SU-DHL-6 (cell line): ENCODE measurements around the gene CHAT.

Source experiments
- H2AFZ ChIP-seq: fragments of 200-600 bp; sonication (generic); 2 replicates; pipeline ENCODE4 v1.6.1; 2014; ENCODE audit warnings: low read depth, mild to moderate bottlenecking, moderate library complexity, mixed read lengths, antibody characterized with exemption, low read length; ENCODE audit not compliant: severe bottlenecking
- H3F3A ChIP-seq: fragments of 200-600 bp; shearing (Covaris generic); 2 replicates; pipeline ENCODE4 v1.6.0; 2016; ENCODE audit warnings: antibody characterized with exemption, mild to moderate bottlenecking; ENCODE audit not compliant: insufficient read depth
- H3K27ac ChIP-seq: fragments of 200-600 bp; sonication (generic); 2 replicates; pipeline ENCODE4 v1.5.1; 2016; ENCODE audit warnings: low read depth, mild to moderate bottlenecking, low read length, moderate library complexity, mixed read lengths
- H3K27me3 ChIP-seq: fragments of 200-600 bp; sonication (generic), shearing (Covaris generic); 2 replicates; pipeline ENCODE4 v1.6.0; 2014; ENCODE audit warnings: mild to moderate bottlenecking, low read length
- H3K36me3 ChIP-seq: fragments of 200-600 bp; sonication (generic); 2 replicates; pipeline ENCODE4 v1.6.1; 2014; ENCODE audit warnings: mild to moderate bottlenecking, low read length, mixed read lengths
- H3K4me2 ChIP-seq: fragments of 300-600, 200-600 bp; shearing (Covaris generic), sonication (generic); 2 replicates; pipeline ENCODE4 v1.6.0; 2014; ENCODE audit warnings: low read length, low read depth, mild to moderate bottlenecking; ENCODE audit not compliant: poor library complexity, severe bottlenecking
- H3K4me3 ChIP-seq: fragments of 200-600 bp; sonication (generic); 2 replicates; pipeline ENCODE4 v1.5.1; 2014; ENCODE audit warnings: antibody characterized with exemption, low read length, mild to moderate bottlenecking, mixed read lengths; ENCODE audit not compliant: insufficient read depth, poor library complexity, severe bottlenecking
- H3K79me2 ChIP-seq: fragments of 200-600 bp; sonication (generic); 2 replicates; pipeline ENCODE4 v1.6.1; 2014; ENCODE audit warnings: mild to moderate bottlenecking, low read length, moderate library complexity; ENCODE audit not compliant: insufficient read depth
- H3K9ac ChIP-seq: fragments of 200-600 bp; sonication (generic); 2 replicates; pipeline ENCODE4 v1.7.0; 2014; ENCODE audit warnings: mild to moderate bottlenecking, low read length
- H3K9me2 ChIP-seq: fragments of 200-600 bp; sonication (generic); replicated peaks from 2 replicates; pipeline ENCODE4 v1.6.1; 2014; ENCODE audit warnings: low read length; ENCODE audit not compliant: insufficient read depth
- H3K9me3 ChIP-seq: fragments of 200-600 bp; sonication (generic); 2 replicates; pipeline ENCODE4 v1.6.1; 2014; ENCODE audit warnings: low read length, mixed read lengths; ENCODE audit not compliant: insufficient read depth
- H4K20me1 ChIP-seq: fragments of 200-600 bp; sonication (generic); 2 replicates; pipeline ENCODE4 v1.6.1; 2014; ENCODE audit warnings: low read depth, mild to moderate bottlenecking, antibody characterized with exemption, low read length, moderate library complexity, mixed read lengths
- EZH2phosphoT487 ChIP-seq: fragments of 200-600 bp; sonication (generic), shearing (Covaris generic); conservative IDR thresholded peaks from 2 replicates; pipeline ENCODE4 v1.6.1; 2018; ENCODE audit warnings: mild to moderate bottlenecking, antibody characterized with exemption, low read length, moderate library complexity, mixed read lengths
- TF ChIP-seq, protein P1 (sequence below): fragments of 200-600 bp; sonication (generic); IDR thresholded peaks from one replicate; pipeline ENCODE4 v1.5.1; 2017; ENCODE audit warnings: antibody characterized with exemption, mild to moderate bottlenecking, low read length, moderate library complexity; ENCODE audit not compliant: insufficient read depth, poor library complexity, severe bottlenecking

CHAT gene

DNA sequence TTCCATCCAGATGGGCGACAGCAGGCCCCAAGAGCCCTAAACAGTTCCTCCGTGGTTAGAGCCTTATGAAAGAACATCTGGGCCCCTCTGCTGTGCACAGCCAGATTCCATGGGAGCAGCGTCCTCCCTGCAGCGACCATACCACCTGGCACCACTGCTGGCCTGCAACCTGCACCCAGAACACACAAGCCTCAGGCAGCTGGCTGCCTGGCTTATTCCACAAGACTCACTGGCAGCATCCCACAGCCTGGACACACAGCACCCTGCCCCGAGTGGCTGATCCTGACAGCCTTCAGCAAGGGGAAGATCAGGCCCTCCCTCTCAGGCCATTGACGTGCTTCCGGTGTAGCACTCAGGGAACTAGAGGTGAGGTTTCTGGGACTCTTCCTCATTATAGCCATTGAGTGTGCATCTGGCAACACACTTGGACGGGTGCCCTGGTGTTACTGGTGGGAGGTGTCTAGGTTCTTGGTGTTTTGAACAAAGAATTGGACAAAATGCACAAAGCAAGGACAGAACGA is 41.2 kb upstream of the CHAT start:
- no peak overlapping the region for H3K4me3 ChIP-seq
- H3K4me2 ChIP-seq, result no peak overlapping the region
- H3K9ac ChIP-seq, result no peak overlapping the region
- no peak overlapping the region for H3K27ac ChIP-seq
- H3F3A ChIP-seq, result no peaks in the 10 kb centered on the region
- no peaks in the 10 kb centered on the region for H3K9me2 ChIP-seq
- H3K9me3 ChIP-seq, result no peaks in the 10 kb centered on the region
- H3K79me2 ChIP-seq, result no peaks in the 10 kb centered on the region
- H3K36me3 ChIP-seq, result no peaks in the 10 kb centered on the region
- H2AFZ ChIP-seq, result no peak overlapping the region
- no peaks in the 10 kb centered on the region for H4K20me1 ChIP-seq
- no peaks in the 10 kb centered on the region for H3K27me3 ChIP-seq
- TF ChIP-seq EZH2phosphoT487, result no peak
- TF ChIP-seq, protein P1, sequence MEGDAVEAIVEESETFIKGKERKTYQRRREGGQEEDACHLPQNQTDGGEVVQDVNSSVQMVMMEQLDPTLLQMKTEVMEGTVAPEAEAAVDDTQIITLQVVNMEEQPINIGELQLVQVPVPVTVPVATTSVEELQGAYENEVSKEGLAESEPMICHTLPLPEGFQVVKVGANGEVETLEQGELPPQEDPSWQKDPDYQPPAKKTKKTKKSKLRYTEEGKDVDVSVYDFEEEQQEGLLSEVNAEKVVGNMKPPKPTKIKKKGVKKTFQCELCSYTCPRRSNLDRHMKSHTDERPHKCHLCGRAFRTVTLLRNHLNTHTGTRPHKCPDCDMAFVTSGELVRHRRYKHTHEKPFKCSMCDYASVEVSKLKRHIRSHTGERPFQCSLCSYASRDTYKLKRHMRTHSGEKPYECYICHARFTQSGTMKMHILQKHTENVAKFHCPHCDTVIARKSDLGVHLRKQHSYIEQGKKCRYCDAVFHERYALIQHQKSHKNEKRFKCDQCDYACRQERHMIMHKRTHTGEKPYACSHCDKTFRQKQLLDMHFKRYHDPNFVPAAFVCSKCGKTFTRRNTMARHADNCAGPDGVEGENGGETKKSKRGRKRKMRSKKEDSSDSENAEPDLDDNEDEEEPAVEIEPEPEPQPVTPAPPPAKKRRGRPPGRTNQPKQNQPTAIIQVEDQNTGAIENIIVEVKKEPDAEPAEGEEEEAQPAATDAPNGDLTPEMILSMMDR, result no peak

- H2AFZ ChIP-seq, result no peak overlapping the region
- no peaks in the 10 kb centered on the region for H3K79me2 ChIP-seq
- no peak overlapping the region for H3K9ac ChIP-seq
- no peaks in the 10 kb centered on the region for H3K9me3 ChIP-seq
- no peaks in the 10 kb centered on the region for H3K27me3 ChIP-seq
- TF ChIP-seq, protein P1, result no peak
- TF ChIP-seq EZH2phosphoT487, result no peak
- no peaks in the 10 kb centered on the region for H3K9me2 ChIP-seq
- no peaks in the 10 kb centered on the region for H3K36me3 ChIP-seq
- H3F3A ChIP-seq, result no peaks in the 10 kb centered on the region
- no peak overlapping the region for H3K4me3 ChIP-seq
- H3K27ac ChIP-seq, result no peak overlapping the region
- H4K20me1 ChIP-seq, result no peaks in the 10 kb centered on the region
- no peak overlapping the region for H3K4me2 ChIP-seq
These were observed 38.3 kb upstream of the CHAT start for GRCh38 chr10:49575489-49576072.

DNA sequence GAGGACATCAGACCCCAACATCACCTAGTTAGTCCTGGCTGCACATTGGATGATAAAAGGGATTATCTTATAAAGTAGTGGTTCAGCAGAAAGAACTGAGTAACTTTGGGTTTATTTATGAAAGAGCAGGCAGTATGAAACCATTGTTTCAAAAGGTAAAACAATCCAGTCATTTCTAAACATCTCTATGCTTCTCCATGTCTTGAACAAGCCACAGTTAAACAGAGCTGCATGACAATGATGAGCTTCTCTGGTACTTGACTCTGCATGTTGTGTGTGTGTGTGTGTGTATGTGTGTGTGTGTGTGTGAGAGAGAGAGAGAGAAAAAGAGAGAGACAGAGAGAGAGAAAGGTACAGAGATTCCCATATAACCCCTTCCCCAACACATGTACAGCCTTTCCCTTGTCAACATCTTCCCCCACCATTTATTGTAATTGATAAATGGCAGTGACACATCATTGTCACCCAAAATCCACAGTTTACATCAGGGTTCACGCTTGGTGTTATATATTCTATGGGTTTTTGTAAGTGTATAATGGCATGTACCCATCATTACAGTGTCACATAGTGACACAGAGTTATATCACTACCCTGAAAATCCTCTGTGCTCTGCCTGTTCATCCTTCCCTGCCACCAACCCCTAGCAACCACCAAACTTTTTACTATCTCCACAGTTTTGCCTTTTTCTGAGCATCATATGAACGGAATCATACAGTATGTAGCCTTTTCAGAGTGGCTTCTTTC is 36.5 kb upstream of the CHAT start:
- Histone ChIP-seq H3K4me2 (no peak overlapping the region), H3F3A (no peaks in the 10 kb centered on the region), H3K36me3 (no peaks in the 10 kb centered on the region), H3K27ac (no peak overlapping the region), H2AFZ (no peak overlapping the region), H3K4me3 (no peak overlapping the region), H3K9me3 (no peaks in the 10 kb centered on the region), H3K79me2 (no peaks in the 10 kb centered on the region), H3K27me3 (no peaks in the 10 kb centered on the region), H4K20me1 (no peaks in the 10 kb centered on the region), H3K9me2 (no peaks in the 10 kb centered on the region), H3K9ac (no peak overlapping the region)
- TF ChIP-seq, protein P1, result no peak
- no peak for TF ChIP-seq EZH2phosphoT487
